Panc1 (cell line): ENCODE measurements around the gene SLC5A6. TPM values are rescaled to one million over a fixed set of nuclear protein-coding genes. Genes with fewer than 3 reads are reported as not detected.

Source experiments
- ATAC-seq: fragments of 200-7000 bp; cut with Tn5 transposase; 2 replicates; pipeline ENCODE4 v1.9.1; 2020; ENCODE audit warnings: mild to moderate bottlenecking, moderate library complexity
- BruUV-seq: library from RNA; stranded (reverse); fragments of 400-500 nt; replicated peaks from 2 replicates; lab custom pipeline; 2021; lab: Mats Ljungman, UMichigan
- CTCF ChIA-PET: fragments of 300-600 bp; sonication (Branson Sonifier 250); formaldehyde crosslinking; loops from one replicate; lab custom pipeline; 2022; ENCODE audit warnings: antibody characterized with exemption; lab: Charles Lee
- POLR2A ChIA-PET: fragments of 300-600 bp; sonication (Branson Sonifier 250); formaldehyde crosslinking; loops from one replicate; lab custom pipeline; 2022; ENCODE audit warnings: antibody characterized with exemption; lab: Charles Lee
- DNase-seq: peaks from one replicate; pipeline ENCODE4 v3.0.0-alpha.2; 2010; ENCODE audit warnings: low read depth, low spot score
- H3K27ac ChIP-seq: 2 replicates; pipeline ENCODE4 v1.5.1; 2011; ENCODE audit warnings: mild to moderate bottlenecking, low read length, inconsistent platforms
- H3K27me3 ChIP-seq: fragments of 200-500 bp; sonication (Bioruptor generic); 2 replicates; pipeline ENCODE4 v1.6.0; 2014; ENCODE audit warnings: low read length, inconsistent platforms; ENCODE audit not compliant: control insufficient read depth, insufficient read depth
- H3K36me3 ChIP-seq: fragments of 200-500 bp; sonication (Bioruptor generic); 2 replicates; pipeline ENCODE4 v1.5.1; 2014; ENCODE audit warnings: inconsistent platforms, mild to moderate bottlenecking, low read length, moderate library complexity; ENCODE audit not compliant: control insufficient read depth, insufficient read depth
- H3K4me1 ChIP-seq: 2 replicates; pipeline ENCODE4 v1.5.1; 2011; ENCODE audit warnings: inconsistent platforms, mild to moderate bottlenecking, low read length, moderate library complexity; ENCODE audit not compliant: control insufficient read depth, insufficient read depth
- H3K4me3 ChIP-seq, 2 experiments: 2 replicates each; pipeline ENCODE4 v1.5.1; 2011 to 2012; ENCODE audit warnings: low read depth in 2 of 2, low read length in 2 of 2, mild to moderate bottlenecking in 2 of 2, inconsistent platforms in 1 of 2, moderate library complexity in 1 of 2
- H3K9me3 ChIP-seq: fragments of 200-500 bp; sonication (Bioruptor generic); 2 replicates; pipeline ENCODE4 v1.5.1; 2014; ENCODE audit warnings: low read depth, mild to moderate bottlenecking, inconsistent platforms, low read length, moderate library complexity; ENCODE audit not compliant: control insufficient read depth, insufficient read depth
- CTCF ChIP-seq: fragments of 450-650 bp; IDR thresholded peaks from 2 replicates; pipeline ENCODE4 v1.5.1; 2017; ENCODE audit warnings: mild to moderate bottlenecking
- POLR2AphosphoS5 ChIP-seq: IDR thresholded peaks from 2 replicates; pipeline ENCODE4 v1.6.1; 2012; ENCODE audit warnings: mild to moderate bottlenecking, low read depth, low read length, moderate library complexity
- REST ChIP-seq, 2 experiments: IDR thresholded peaks; 2 replicates each; pipeline ENCODE4 v1.6.1; 2011 to 2012; ENCODE audit warnings: low read depth in 2 of 2, control low read depth in 1 of 2, low read length in 1 of 2, mild to moderate bottlenecking in 1 of 2, moderate library complexity in 1 of 2; ENCODE audit not compliant: insufficient read depth in 1 of 2
- SIN3A ChIP-seq: IDR thresholded peaks from 2 replicates; pipeline ENCODE4 v1.6.1; 2012; ENCODE audit warnings: low read depth, mild to moderate bottlenecking, low read length, moderate library complexity, borderline replicate concordance; ENCODE audit not compliant: insufficient read depth
- TCF7L2 ChIP-seq: IDR thresholded peaks from 2 replicates; pipeline ENCODE4 v1.6.1; 2011; ENCODE audit warnings: mild to moderate bottlenecking, low read depth, low read length, inconsistent platforms
- in situ Hi-C: cut with HindIII; loops from 2 replicates; pipeline ENCODE4 v1.10.0; 2016; ENCODE audit warnings: low sequenced_read_pairs, low pct_unique_long_range_greater_than_20kb
- intact Hi-C: fragments of 100-400 bp; cut with micrococcal nuclease; formaldehyde crosslinking; loops from one replicate; pipeline ENCODE4 v1.10.0; 2022; ENCODE audit not compliant: unreplicated experiment
- total RNA-seq: library from RNA; stranded (reverse); gene quantifications from one replicate; pipeline ENCODE4 v1.2.1, GENCODE V29; 2021; ENCODE audit not compliant: unreplicated experiment

Gene SLC5A6
- total RNA-seq, 1 experiment from 2014 or later, result 74.5 TPM

- no peak overlapping the region for H3K27ac ChIP-seq
- no peak for DNase-seq
- no TSS peak for BruUV-seq
- TF ChIP-seq REST (IDR thresholded peaks at IDR 0.05; ENCODE audit: insufficient read depth in 1 of 2, low read depth in 2 of 2, low read length in 1 of 2), result no peak
- no peak for TF ChIP-seq POLR2AphosphoS5
- no peak for TF ChIP-seq SIN3A
- no peak for TF ChIP-seq CTCF
- no peak for TF ChIP-seq TCF7L2
- intact Hi-C loops (no loop called here), in situ Hi-C loops (no loop called here)
- no peaks in the 10 kb centered on the region for H3K9me3 ChIP-seq
- no peaks in the 10 kb centered on the region for H3K4me1 ChIP-seq
- CTCF ChIA-PET, result no interaction called here
- POLR2A ChIA-PET, result interaction anchor here (0.6 kb wide), 1 partner anchor 32 kb away, joined by 4 read pairs; no protein-coding TSS in a partner anchor
- H3K36me3 ChIP-seq, result no peaks in the 10 kb centered on the region
- no peak for ATAC-seq
- H3K27me3 ChIP-seq, result peaks cover 2% of the 10 kb centered on the region
- H3K4me3 ChIP-seq, result no peak overlapping the region
Observed at GRCh38 chr2:27182346-27182745, 29.7 kb downstream of the SLC5A6 start.

- Histone ChIP-seq H3K27ac (no peak overlapping the region), H3K9me3 (no peaks in the 10 kb centered on the region), H3K4me3 (no peak overlapping the region), H3K27me3 (peaks cover 2% of the 10 kb centered on the region), H3K36me3 (no peaks in the 10 kb centered on the region), H3K4me1 (no peaks in the 10 kb centered on the region)
- no TSS peak for BruUV-seq
- ChIA-PET POLR2A (no interaction called here), CTCF (interaction anchor here (0.7 kb wide), 2 partner anchors 92 to 99 kb away, joined by 3 to 4 read pairs; no protein-coding TSS in a partner anchor)
- intact Hi-C loops, result no loop called here
- TF ChIP-seq POLR2AphosphoS5 (no peak), SIN3A (no peak), TCF7L2 (no peak), REST (IDR thresholded peaks at IDR 0.05; ENCODE audit: insufficient read depth in 1 of 2, low read depth in 2 of 2, low read length in 1 of 2) (no peak), CTCF (no peak)
- in situ Hi-C loops, result no loop called here
- DNase-seq (no peak), ATAC-seq (no peak)
Observed at GRCh38 chr2:27179344-27180000, 32.6 kb downstream of the SLC5A6 start.
